Osteocyte (in vitro differentiated cells): ENCODE results near the gene PMPCA. TPM values are rescaled to one million over a fixed set of nuclear protein-coding genes. Genes with fewer than 3 reads are reported as not detected.

Experiments used
- DNase-seq: peaks from one replicate; pipeline ENCODE4 v3.0.0; 2021; ENCODE audit warnings: mixed read lengths; ENCODE audit not compliant: unreplicated experiment; ENCODE audit errors: extremely low spot score
- H3K27ac Mint-ChIP-seq: one replicate; pipeline ENCODE4 v1.8.0; 2021; ENCODE audit warnings: mild to moderate bottlenecking, mixed read lengths; ENCODE audit not compliant: unreplicated experiment
- H3K27me3 Mint-ChIP-seq: one replicate; pipeline ENCODE4 v1.8.0; 2021; ENCODE audit warnings: mixed read lengths; ENCODE audit not compliant: unreplicated experiment
- H3K36me3 Mint-ChIP-seq: one replicate; pipeline ENCODE4 v1.8.0; 2021; ENCODE audit warnings: mixed read lengths; ENCODE audit not compliant: unreplicated experiment
- H3K4me1 Mint-ChIP-seq: one replicate; pipeline ENCODE4 v1.8.0; 2021; ENCODE audit warnings: mixed read lengths; ENCODE audit not compliant: unreplicated experiment
- H3K4me3 Mint-ChIP-seq: one replicate; pipeline ENCODE4 v1.8.0; 2021; ENCODE audit warnings: mild to moderate bottlenecking, moderate library complexity, mixed read lengths; ENCODE audit not compliant: unreplicated experiment
- H3K9me3 Mint-ChIP-seq: one replicate; pipeline ENCODE4 v1.8.0; 2021; ENCODE audit warnings: mixed read lengths; ENCODE audit not compliant: unreplicated experiment
- CTCF ChIP-seq: fragments of 200-600 bp; sonication (generic); IDR thresholded peaks from 2 replicates; pipeline ENCODE4 v1.5.0; 2021; ENCODE audit warnings: antibody characterized with exemption, mild to moderate bottlenecking, moderate library complexity
- total RNA-seq: library from RNA; stranded (reverse); gene quantifications from 2 replicates; pipeline ENCODE4 v1.2.1, GENCODE V29; 2021

Gene PMPCA
- total RNA-seq, 1 donor from 2014 or later: 52.8 TPM

GRCh38 chr9:136391737-136392537 is 18.5 kb upstream of the PMPCA start:
- Mint-ChIP-seq H3K27ac (no peak overlapping the region), H3K4me1 (no peaks in the 10 kb centered on the region), H3K36me3 (peaks cover 23% of the 10 kb centered on the region), H3K27me3 (no peaks in the 10 kb centered on the region), H3K4me3 (no peak overlapping the region), H3K9me3 (no peaks in the 10 kb centered on the region)
- DNase-seq: no peak
- no peak for TF ChIP-seq CTCF

- H3K4me1 Mint-ChIP-seq: no peaks in the 10 kb centered on the region
- H3K4me3 Mint-ChIP-seq: no peak overlapping the region
- DNase-seq: no peak
- no peak overlapping the region for H3K27ac Mint-ChIP-seq
- peaks cover 23% of the 10 kb centered on the region for H3K36me3 Mint-ChIP-seq
- no peak for TF ChIP-seq CTCF
- no peaks in the 10 kb centered on the region for H3K27me3 Mint-ChIP-seq
- H3K9me3 Mint-ChIP-seq: no peaks in the 10 kb centered on the region
Measured at GRCh38 chr9:136392538-136393449, 17.7 kb upstream of the PMPCA start.

GRCh38 chr9:136393531-136393930 is 16.9 kb upstream of the PMPCA start:
- no peak overlapping the region for H3K4me3 Mint-ChIP-seq
- H3K36me3 Mint-ChIP-seq: peaks cover 19% of the 10 kb centered on the region
- TF ChIP-seq CTCF: no peak
- no peaks in the 10 kb centered on the region for H3K9me3 Mint-ChIP-seq
- peaks cover 4% of the 10 kb centered on the region for H3K4me1 Mint-ChIP-seq
- DNase-seq: no peak
- no peaks in the 10 kb centered on the region for H3K27me3 Mint-ChIP-seq
- H3K27ac Mint-ChIP-seq: no peak overlapping the region

- H3K36me3 Mint-ChIP-seq: peaks cover 18% of the 10 kb centered on the region
- DNase-seq: no peak
- no peaks in the 10 kb centered on the region for H3K27me3 Mint-ChIP-seq
- no peak overlapping the region for H3K4me3 Mint-ChIP-seq
- peaks cover 11% of the 10 kb centered on the region for H3K4me1 Mint-ChIP-seq
- no peaks in the 10 kb centered on the region for H3K9me3 Mint-ChIP-seq
- TF ChIP-seq CTCF: no peak
- no peak overlapping the region for H3K27ac Mint-ChIP-seq
Measured at GRCh38 chr9:136394312-136395019, 16.0 kb upstream of the PMPCA start.
